Breast epithelium (tissue), 3 donors: ENCODE data around the gene CAV2.

Experiments
- POLR2AphosphoS5 ChIP-seq, 3 donors: sonication (generic); formaldehyde crosslinking; IDR thresholded peaks; one replicate each; pipeline ENCODE4 v1.6.1; 2017; ENCODE audit warnings: antibody characterized with exemption in 3 of 3
- TF ChIP-seq, protein P1 (sequence below), 3 donors: fragments of 450-650 bp; IDR thresholded peaks; one replicate each; pipeline ENCODE4 v1.5.1; 2016 to 2017; ENCODE audit warnings: antibody characterized with exemption in 3 of 3, mild to moderate bottlenecking in 3 of 3, moderate library complexity in 3 of 3

DNA sequence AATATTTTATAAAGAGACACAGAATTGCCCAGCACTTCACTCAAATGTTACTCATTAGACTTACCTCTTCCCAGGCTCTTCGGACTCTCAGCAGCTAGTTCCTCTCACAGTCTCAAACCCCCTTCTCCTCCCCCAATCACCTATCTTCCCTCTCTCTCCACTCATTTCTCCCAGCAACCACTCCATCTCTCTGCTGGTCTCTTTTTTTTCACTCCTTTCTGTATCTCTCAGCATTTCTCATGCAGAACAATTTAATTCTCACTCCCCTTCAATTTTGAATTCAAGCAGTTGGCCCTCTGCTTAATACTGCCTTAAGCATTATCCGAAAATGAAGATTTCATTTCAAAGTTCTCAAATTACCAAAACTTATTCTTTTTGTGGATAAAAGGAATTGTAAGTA, 34.4 kb upstream of the CAV2 start:
- TF ChIP-seq, protein P1, sequence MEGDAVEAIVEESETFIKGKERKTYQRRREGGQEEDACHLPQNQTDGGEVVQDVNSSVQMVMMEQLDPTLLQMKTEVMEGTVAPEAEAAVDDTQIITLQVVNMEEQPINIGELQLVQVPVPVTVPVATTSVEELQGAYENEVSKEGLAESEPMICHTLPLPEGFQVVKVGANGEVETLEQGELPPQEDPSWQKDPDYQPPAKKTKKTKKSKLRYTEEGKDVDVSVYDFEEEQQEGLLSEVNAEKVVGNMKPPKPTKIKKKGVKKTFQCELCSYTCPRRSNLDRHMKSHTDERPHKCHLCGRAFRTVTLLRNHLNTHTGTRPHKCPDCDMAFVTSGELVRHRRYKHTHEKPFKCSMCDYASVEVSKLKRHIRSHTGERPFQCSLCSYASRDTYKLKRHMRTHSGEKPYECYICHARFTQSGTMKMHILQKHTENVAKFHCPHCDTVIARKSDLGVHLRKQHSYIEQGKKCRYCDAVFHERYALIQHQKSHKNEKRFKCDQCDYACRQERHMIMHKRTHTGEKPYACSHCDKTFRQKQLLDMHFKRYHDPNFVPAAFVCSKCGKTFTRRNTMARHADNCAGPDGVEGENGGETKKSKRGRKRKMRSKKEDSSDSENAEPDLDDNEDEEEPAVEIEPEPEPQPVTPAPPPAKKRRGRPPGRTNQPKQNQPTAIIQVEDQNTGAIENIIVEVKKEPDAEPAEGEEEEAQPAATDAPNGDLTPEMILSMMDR (IDR thresholded peaks at IDR 0.05): no peak
- no peak for TF ChIP-seq POLR2AphosphoS5 (IDR thresholded peaks at IDR 0.05)
